GM21717 (cell line): Measurements from ENCODE around the gene NAT8.
"Not testable (repeated sequence)": the region's sequence is repeated elsewhere in the genome, so short reads cannot be mapped to it uniquely, and the experiment has no call there.

ENCODE experiments used
- ATAC-seq: cut with Tn5 transposase; IDR thresholded peaks from one replicate; pipeline ENCODE4 v1.9.1; 2021; ENCODE audit warnings: mild to moderate bottlenecking, moderate library complexity; ENCODE audit not compliant: unreplicated experiment

NAT8 gene

GRCh38 chr2:73638429-73638828 is 3.8 kb downstream of the NAT8 start:
- ATAC-seq: no peak

DNA sequence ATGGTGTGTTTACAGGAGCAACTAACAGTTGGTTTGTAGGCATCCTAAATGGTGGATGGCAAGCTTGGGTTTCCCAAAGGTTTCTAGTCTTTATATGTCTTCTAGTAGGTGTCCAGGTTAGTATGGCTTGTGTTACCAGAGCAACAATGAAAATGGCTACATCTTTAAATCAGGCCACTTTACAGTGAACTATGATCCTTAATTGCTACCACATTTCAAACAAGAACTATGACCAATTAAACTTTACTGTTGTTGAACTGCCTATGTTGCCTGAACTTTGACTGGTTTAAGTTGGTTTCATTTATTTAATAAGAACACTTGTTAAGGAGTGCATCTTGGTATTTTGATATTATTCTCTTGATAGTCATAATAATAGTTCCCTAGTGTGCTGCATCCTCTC is 5.2 kb downstream of the NAT8 start:
- ATAC-seq: not testable (repeated sequence)

GRCh38 chr2:73630662-73631266 is 11.5 kb downstream of the NAT8 start:
- not testable (repeated sequence) for ATAC-seq

DNA sequence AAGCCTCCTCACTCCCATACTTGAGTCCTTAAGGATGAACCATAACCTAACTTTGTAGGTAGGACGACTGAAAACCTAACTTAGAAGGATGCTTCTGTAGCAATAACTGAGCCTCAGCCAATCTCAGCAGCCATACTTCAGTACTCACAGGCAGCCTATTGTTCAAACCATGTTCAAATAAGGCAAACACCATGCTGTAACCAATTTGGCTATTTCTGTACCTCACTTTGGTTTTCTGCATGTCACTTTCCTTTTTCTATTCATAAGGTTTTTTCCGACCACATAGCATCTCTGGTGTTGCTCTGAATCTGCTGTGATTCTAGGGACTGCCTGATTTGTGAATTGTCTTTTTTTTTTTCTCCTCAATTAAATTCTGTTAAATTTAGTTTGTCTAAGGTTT is 13.7 kb downstream of the NAT8 start:
- ATAC-seq: peak; percentile 59

GRCh38 chr2:73626237-73626636 is 16.0 kb downstream of the NAT8 start:
- ATAC-seq: not testable (repeated sequence)

- ATAC-seq: not testable (repeated sequence)
Observed at GRCh38 chr2:73624625-73625024, 17.6 kb downstream of the NAT8 start.

- not testable (repeated sequence) for ATAC-seq
Observed at GRCh38 chr2:73624036-73624435, 18.2 kb downstream of the NAT8 start.

GRCh38 chr2:73619925-73620324 is 22.3 kb downstream of the NAT8 start:
- not testable (repeated sequence) for ATAC-seq

DNA sequence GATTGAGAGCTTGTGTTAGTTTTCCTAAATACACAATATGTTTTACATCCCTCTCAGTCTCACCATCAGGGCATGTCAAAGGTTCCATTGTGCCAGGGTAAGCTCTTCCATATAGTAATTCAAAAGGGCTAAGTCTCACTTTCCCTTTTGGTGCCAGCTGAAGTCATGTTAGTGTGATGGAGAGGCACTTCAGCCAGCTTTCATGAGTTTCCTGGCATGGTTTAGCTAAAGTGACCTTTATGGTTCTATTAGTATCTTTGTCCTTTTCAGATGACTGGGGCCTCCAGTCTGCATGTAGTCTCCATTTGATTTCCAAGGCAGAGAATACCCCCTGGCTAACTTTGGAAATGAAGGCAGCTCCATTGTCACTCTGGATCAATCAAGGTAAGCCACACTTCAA is 27.2 kb downstream of the NAT8 start:
- ATAC-seq: no peak

GRCh38 chr2:73614105-73614504 is 28.1 kb downstream of the NAT8 start:
- ATAC-seq: no peak

DNA sequence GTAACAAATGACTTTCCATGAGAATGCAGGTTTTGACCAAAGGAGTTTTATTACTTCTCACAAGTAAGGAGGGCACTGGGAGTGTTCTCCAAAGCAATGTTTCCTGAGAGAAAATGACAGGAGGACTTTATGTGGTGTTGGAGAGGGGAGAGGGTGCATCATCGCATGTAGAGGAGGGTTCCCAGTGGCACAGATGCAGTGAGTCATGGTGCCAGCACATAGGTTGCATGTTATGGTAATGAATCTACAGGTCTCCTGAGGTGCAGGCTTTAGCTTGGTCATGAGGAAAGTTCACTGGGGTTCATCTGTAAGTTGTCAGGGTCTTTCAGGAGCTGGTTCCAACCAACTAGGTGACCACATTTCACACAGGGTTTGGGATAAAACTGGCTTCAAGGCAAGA is 30.4 kb downstream of the NAT8 start:
- no peak for ATAC-seq

DNA sequence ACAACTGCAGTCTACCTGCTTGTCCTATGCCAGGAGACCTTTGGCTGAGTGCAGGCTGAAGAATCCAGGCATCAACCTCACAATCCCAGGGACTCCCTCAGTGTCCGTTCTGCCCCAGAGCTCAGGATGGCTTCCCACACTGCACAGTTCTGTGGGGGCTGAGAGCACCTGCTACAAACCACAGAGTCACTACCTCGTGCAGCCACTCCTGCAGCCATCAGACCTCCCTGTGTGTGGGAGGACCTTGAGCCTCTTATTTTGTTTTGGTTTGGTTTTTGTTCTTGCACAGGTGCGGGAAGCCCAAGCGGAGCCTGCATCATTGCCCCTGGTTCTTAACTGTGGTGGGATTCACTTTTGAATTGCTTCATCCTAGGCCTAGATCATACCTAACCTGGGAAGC is 31.0 kb downstream of the NAT8 start:
- no peak for ATAC-seq

- no peak for ATAC-seq
Observed at GRCh38 chr2:73610111-73610510, 32.1 kb downstream of the NAT8 start.

DNA sequence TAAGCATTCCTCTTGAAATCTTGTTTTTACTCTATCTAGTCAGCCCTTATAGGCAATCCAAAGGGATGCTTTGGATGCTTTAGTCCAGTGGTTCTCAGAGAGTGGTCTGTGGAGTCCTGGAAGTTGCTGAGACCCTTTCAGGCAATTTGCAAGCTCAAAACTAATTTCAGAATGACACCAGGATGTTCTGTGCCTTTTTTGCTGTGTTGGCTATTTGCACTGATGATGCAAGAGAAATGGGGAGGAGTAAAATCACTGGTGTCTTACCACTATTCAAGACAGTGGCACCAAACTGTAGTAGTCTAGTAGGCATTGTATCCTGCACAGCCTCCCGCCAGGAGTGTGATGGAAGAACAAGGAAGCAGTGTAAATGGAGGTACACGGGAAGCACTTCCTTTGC is 37.6 kb downstream of the NAT8 start:
- ATAC-seq: not testable (repeated sequence)

DNA sequence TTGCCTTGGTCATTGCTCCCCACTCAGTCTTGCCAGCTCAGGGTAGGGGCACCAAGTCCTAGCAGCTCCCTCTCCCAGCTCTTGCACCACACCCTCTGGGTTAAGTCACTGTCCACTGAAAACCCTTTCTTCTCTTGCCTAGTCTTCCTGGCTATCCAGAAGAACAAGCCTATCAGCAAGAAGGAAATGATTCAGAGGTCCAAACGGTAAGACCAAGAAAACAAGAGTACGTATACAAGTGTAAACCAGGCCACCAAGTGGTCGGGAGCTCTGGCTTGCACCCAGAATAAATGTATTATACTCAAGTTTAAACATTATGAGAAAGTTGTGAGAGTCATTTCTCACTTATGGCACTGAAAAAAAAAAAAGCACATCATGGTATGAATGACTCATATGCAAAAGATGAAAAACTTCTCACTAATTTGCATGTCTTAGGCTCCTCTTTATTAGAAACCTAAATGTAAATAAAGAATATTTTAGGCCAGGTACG is 39.1 kb downstream of the NAT8 start:
- ATAC-seq: peak; percentile 72

GRCh38 chr2:73601780-73602179 is 40.4 kb downstream of the NAT8 start:
- no peak for ATAC-seq

- no peak for ATAC-seq
Observed at GRCh38 chr2:73594251-73594650, 48.0 kb downstream of the NAT8 start.

DNA sequence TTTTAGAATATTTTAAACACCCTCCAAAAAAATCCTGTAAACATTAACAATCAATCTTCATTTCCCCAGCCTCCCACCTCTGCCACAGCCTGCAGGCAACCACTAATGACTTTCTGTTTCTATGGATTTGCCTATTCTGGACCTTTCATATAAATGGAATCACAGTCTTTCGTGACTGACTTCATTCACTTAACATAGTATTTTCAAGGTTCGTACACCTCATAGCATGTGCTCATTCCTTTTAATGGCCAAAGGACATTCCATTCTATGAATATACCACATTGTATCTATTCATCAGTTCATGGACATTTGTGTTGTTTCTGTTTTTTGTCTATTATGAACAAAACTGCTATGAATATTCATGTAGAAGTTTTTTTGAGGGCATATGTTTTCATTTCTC is 48.5 kb downstream of the NAT8 start:
- no peak for ATAC-seq
